ENCODE data around the gene NDUFA6.
"Not testable (repeated sequence)": the region's sequence is repeated elsewhere in the genome, so short reads cannot be mapped to it uniquely, and the experiment has no call there.

The NDUFA6 gene
- 28.2 to 48.8 (median 37.9) reads per million in 3 donors for total RNA-seq

DNA sequence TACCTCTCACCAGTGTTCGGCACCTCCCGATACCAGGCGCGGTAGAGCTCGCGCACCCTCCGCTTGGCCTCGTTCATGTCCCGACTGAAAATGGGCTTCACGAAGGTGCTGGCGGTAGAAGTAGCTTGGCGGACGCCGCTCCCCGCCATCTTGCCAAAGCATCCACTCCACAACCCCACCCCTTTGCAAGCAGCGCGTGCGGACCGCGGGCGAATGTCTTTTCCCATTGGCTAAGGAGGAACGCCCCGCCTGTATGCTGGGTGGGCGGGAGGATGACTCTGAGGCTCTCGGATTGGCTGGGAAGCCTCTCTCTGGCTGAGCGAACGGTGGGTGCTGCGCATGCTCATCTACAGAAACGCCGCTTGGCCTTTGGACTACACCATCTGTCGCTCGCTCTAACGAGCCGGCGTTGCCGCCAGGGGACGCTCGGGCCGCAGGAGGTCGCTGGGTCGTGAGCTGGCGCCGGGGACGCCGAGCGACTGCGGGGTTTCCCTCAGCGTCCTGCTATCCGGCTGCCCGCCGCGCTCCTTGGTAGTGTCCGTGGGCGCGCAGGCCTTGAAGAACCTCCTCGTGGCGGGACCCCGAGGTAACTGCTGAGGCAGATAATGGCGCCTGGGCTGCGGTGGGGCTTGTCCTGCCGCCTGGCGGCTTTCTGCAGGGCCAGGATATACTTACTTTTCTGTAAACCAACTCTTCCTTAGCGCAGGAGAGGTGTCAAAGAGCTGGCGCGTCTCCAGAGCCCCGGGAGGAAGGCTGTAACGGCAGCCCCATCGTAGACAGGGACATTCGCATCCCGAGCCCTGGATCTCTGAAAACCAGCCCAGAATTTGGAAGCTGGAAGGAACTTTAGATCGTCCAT, at the start of gene NDUFA6:
TSS of gene NDUFA6 (minus strand) at position 177 of the 859 bp plus-strand sequence. CDS start at position 149, 28 bp downstream.
- peak; percentile 97 to 99 (median 98) for DNase-seq
- peak within 1 kb of the TSS; percentile 98 for H3K27ac ChIP-seq (ENCODE audit: insufficient read depth, low read length, poor library complexity, severe bottlenecking)
- H3K27me3 ChIP-seq (replicated peaks; ENCODE audit: control insufficient read depth, insufficient read depth, low read length, poor library complexity, severe bottlenecking): no peaks in the 10 kb centered on the region
- peaks cover 12% of the 10 kb centered on the region for H3K36me3 ChIP-seq (ENCODE audit: control insufficient read depth, insufficient read depth, low read length)
- H3K4me1 ChIP-seq (ENCODE audit: control insufficient read depth, insufficient read depth, low read length, poor library complexity, severe bottlenecking): peaks cover 15% of the 10 kb centered on the region
- peak within 1 kb of the TSS; percentile 82 for H3K4me3 ChIP-seq (ENCODE audit: insufficient read depth, low read depth, low read length, poor library complexity, severe bottlenecking)
- H3K9me3 ChIP-seq (ENCODE audit: control insufficient read depth, low read length): no peaks in the 10 kb centered on the region

DNA sequence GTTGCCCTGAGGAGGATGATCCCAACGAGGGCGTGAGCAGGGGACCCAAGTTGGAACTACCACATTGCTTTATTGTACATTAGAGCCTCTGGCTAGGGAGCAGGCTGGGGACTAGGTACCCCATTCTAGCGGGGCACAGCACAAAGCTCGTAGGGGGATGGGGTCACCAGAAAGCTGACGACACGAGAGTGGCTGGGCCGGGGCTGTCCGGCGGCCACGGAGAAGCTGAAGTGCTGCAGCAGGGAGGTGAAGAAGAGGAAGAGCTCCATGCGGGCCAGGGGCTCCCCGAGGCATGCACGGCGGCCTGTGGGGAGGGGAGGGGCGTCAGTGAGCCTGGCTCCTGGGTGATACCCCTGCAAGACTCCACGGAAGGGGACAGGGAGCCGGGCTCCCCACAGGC, 49.6 kb upstream of the NDUFA6 start:
- not testable (repeated sequence) for H3K36me3 ChIP-seq (ENCODE audit: control insufficient read depth, insufficient read depth, low read length); H3K27ac ChIP-seq (ENCODE audit: insufficient read depth, low read length, poor library complexity, severe bottlenecking); H3K9me3 ChIP-seq (ENCODE audit: control insufficient read depth, low read length); DNase-seq; H3K4me3 ChIP-seq (ENCODE audit: insufficient read depth, low read depth, low read length, poor library complexity, severe bottlenecking); H3K27me3 ChIP-seq (replicated peaks; ENCODE audit: control insufficient read depth, insufficient read depth, low read length, poor library complexity, severe bottlenecking); H3K4me1 ChIP-seq (ENCODE audit: control insufficient read depth, insufficient read depth, low read length, poor library complexity, severe bottlenecking)

DNA sequence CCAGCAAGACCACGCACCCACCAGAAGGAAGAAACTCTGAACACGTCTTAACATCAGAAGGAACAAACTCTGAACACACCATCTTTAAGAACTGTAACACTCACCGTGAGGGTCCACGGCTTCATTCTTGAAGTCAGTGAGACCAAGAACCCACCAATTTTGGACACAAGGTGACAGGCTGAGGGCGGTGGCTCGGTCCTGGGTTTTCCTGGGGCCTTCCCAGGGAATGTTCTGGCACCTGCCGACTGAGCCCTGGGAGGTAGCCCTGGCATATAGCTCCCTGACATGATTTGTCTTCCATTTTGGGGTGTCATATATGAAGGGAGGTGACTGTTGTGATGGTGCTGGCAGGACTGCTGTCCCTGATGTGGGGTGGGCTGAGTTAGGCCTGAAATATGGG, 48.9 kb upstream of the NDUFA6 start:
- not testable (repeated sequence) for H3K36me3 ChIP-seq (ENCODE audit: control insufficient read depth, insufficient read depth, low read length); H3K27ac ChIP-seq (ENCODE audit: insufficient read depth, low read length, poor library complexity, severe bottlenecking); H3K4me1 ChIP-seq (ENCODE audit: control insufficient read depth, insufficient read depth, low read length, poor library complexity, severe bottlenecking); H3K27me3 ChIP-seq (replicated peaks; ENCODE audit: control insufficient read depth, insufficient read depth, low read length, poor library complexity, severe bottlenecking); H3K4me3 ChIP-seq (ENCODE audit: insufficient read depth, low read depth, low read length, poor library complexity, severe bottlenecking); H3K9me3 ChIP-seq (ENCODE audit: control insufficient read depth, low read length); DNase-seq

DNA sequence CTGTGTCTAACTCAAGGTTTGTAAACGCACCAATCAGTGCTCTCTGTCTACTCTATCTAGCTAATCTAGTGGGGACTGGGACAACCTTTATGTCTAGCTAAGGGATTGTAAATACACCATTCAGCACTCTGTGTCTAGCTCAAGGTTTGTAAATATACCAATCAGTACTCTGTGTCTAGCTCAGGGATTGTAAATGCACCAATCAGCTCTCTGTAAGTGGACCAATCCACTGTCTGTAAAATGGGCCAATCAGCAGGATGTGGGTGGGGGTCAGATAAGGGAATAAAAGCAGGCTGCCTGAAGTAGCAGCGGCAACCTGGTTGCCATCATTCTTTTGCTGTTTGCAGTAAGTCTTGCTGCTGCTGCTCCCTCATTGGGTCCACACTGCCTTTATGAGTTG, 48.4 kb upstream of the NDUFA6 start:
- Histone ChIP-seq H3K27ac (ENCODE audit: insufficient read depth, low read length, poor library complexity, severe bottlenecking) (no peak overlapping the region), H3K27me3 (replicated peaks; ENCODE audit: control insufficient read depth, insufficient read depth, low read length, poor library complexity, severe bottlenecking) (no peaks in the 10 kb centered on the region), H3K36me3 (ENCODE audit: control insufficient read depth, insufficient read depth, low read length) (peaks cover 6% of the 10 kb centered on the region), H3K9me3 (ENCODE audit: control insufficient read depth, low read length) (no peaks in the 10 kb centered on the region), H3K4me3 (ENCODE audit: insufficient read depth, low read depth, low read length, poor library complexity, severe bottlenecking) (no peak overlapping the region), H3K4me1 (ENCODE audit: control insufficient read depth, insufficient read depth, low read length, poor library complexity, severe bottlenecking) (no peaks in the 10 kb centered on the region)
- DNase-seq: no peak

DNA sequence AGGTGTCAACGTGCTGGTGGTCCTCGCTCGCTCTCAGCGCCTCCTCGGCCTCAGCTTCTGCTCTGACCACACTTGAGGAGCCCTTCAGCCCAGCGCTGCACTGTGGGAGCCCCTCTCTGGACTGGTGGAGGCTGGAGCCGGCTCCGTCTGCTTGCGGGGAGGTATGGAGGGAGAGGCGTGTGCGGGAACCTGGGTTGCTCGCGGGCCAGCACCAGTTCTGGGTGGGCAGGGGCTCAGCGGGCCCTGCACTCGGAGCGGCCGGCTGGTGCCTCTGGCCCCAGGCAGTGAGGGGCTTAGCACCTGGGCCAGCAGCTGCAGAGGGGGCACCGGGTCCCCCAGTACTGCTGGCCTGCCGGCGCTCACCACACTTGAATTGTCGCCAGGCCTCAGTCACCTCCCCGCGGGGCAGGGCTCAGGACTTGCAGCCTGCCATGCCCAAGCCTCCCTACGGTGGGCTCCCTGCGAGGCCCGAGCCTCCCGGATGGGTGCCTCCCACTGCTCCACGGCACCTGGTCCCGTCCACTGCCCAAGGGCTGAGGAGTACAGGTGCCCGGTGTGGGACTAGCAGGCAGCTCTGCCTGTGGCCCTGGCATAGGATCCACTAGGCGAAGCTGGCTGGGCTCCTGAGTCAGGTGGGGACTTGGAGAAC, 47.7 kb upstream of the NDUFA6 start:
- Histone ChIP-seq H3K36me3 (ENCODE audit: control insufficient read depth, insufficient read depth, low read length) (peaks cover 6% of the 10 kb centered on the region), H3K27ac (ENCODE audit: insufficient read depth, low read length, poor library complexity, severe bottlenecking) (no peak overlapping the region), H3K4me3 (ENCODE audit: insufficient read depth, low read depth, low read length, poor library complexity, severe bottlenecking) (no peak overlapping the region), H3K27me3 (replicated peaks; ENCODE audit: control insufficient read depth, insufficient read depth, low read length, poor library complexity, severe bottlenecking) (no peaks in the 10 kb centered on the region), H3K4me1 (ENCODE audit: control insufficient read depth, insufficient read depth, low read length, poor library complexity, severe bottlenecking) (no peaks in the 10 kb centered on the region), H3K9me3 (ENCODE audit: control insufficient read depth, low read length) (no peaks in the 10 kb centered on the region)
- no peak for DNase-seq

DNA sequence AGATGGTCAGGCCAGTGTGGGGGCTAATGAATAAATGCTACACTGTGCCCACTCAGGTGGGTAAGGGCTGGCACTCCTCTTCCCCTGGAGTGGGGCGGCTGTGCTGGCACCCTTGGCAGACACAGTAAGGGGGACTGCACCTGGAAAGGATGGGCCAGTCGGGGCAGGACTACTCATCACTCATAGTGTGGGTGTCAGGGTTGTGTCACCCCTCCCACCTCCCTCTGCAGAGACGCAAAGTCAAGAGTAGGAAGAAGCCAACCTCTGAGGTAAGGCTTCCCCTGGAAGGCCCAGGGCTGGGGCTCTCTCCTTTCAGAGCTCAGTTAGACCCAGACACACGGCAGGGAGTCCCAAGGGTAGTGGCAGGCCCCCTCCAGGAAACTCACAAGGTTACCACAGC, 45.1 kb upstream of the NDUFA6 start:
- not testable (repeated sequence) for H3K27ac ChIP-seq (ENCODE audit: insufficient read depth, low read length, poor library complexity, severe bottlenecking); H3K27me3 ChIP-seq (replicated peaks; ENCODE audit: control insufficient read depth, insufficient read depth, low read length, poor library complexity, severe bottlenecking); H3K9me3 ChIP-seq (ENCODE audit: control insufficient read depth, low read length); H3K36me3 ChIP-seq (ENCODE audit: control insufficient read depth, insufficient read depth, low read length); DNase-seq; H3K4me3 ChIP-seq (ENCODE audit: insufficient read depth, low read depth, low read length, poor library complexity, severe bottlenecking); H3K4me1 ChIP-seq (ENCODE audit: control insufficient read depth, insufficient read depth, low read length, poor library complexity, severe bottlenecking)

DNA sequence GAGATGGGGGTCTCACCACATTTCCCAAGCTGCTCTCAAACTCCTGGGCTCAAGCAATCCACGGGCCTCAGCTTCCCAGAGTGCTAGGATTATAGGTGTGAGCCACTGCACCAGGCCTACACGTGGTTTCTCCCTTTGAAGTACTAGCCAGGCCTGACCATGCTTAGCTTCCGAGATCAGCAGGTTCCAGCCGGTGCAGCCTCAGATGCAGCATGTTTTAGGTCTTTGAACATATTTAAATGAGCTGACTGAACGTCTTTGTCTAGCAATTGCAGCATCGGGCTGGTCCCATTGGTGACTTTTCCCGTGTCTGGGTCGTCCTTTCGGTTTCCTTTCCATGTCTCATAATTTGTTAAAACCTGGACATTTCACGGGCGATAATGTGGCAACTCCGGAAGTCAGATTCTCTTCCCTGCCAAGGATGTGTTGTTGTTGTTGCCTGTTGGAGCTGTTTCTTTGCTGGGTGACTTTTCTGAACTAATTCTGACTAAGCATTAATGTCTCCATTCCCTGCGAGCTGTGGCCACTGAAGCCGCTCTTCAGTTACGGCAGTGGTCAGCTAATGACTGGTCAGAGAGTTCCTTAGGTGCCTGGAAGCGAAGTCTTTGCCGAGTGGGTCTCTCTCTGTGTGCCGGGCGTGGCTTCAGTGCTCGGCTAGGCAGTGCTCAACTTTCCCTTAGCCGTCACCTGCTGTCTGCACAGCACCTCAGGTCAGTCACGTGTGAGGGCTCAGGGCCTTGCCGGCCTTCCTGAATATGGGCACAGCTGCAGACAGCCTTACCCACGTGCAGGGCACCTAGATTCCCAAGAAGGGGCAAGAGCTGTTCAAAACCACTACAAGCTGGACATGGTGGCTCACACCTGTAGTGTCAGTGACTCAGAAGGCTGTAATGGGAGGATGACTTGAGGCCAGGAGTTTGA, 43.8 kb upstream of the NDUFA6 start:
- H3K9me3 ChIP-seq (ENCODE audit: control insufficient read depth, low read length): no peaks in the 10 kb centered on the region
- H3K4me1 ChIP-seq (ENCODE audit: control insufficient read depth, insufficient read depth, low read length, poor library complexity, severe bottlenecking): no peaks in the 10 kb centered on the region
- H3K27me3 ChIP-seq (replicated peaks; ENCODE audit: control insufficient read depth, insufficient read depth, low read length, poor library complexity, severe bottlenecking): no peaks in the 10 kb centered on the region
- H3K27ac ChIP-seq (ENCODE audit: insufficient read depth, low read length, poor library complexity, severe bottlenecking): no peak overlapping the region
- DNase-seq: no peak
- H3K36me3 ChIP-seq (ENCODE audit: control insufficient read depth, insufficient read depth, low read length): no peaks in the 10 kb centered on the region
- no peak overlapping the region for H3K4me3 ChIP-seq (ENCODE audit: insufficient read depth, low read depth, low read length, poor library complexity, severe bottlenecking)

DNA sequence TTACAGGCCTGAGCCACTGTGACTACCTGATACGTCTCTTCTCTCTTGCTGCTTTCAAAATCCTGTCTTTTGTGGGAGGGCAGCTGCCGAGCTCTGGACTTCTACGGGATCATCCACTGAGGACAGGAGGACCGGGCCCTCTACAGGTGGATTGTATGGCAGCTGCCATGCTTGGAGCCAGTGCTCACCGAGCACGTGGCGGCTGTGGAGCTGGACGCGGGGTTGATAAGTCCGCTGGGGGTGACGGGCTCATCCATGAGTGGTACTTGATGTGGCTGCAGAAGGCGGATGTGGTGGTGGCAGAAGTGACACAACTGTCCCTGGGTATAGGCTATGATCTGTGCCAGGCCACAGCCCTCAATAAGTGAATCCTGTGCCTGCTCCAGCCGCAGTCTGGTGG, 41.9 kb upstream of the NDUFA6 start:
- DNase-seq: no peak
- no peaks in the 10 kb centered on the region for H3K27me3 ChIP-seq (replicated peaks; ENCODE audit: control insufficient read depth, insufficient read depth, low read length, poor library complexity, severe bottlenecking)
- no peaks in the 10 kb centered on the region for H3K9me3 ChIP-seq (ENCODE audit: control insufficient read depth, low read length)
- H3K4me3 ChIP-seq (ENCODE audit: insufficient read depth, low read depth, low read length, poor library complexity, severe bottlenecking): no peak overlapping the region
- no peaks in the 10 kb centered on the region for H3K36me3 ChIP-seq (ENCODE audit: control insufficient read depth, insufficient read depth, low read length)
- H3K27ac ChIP-seq (ENCODE audit: insufficient read depth, low read length, poor library complexity, severe bottlenecking): no peak overlapping the region
- no peaks in the 10 kb centered on the region for H3K4me1 ChIP-seq (ENCODE audit: control insufficient read depth, insufficient read depth, low read length, poor library complexity, severe bottlenecking)

DNA sequence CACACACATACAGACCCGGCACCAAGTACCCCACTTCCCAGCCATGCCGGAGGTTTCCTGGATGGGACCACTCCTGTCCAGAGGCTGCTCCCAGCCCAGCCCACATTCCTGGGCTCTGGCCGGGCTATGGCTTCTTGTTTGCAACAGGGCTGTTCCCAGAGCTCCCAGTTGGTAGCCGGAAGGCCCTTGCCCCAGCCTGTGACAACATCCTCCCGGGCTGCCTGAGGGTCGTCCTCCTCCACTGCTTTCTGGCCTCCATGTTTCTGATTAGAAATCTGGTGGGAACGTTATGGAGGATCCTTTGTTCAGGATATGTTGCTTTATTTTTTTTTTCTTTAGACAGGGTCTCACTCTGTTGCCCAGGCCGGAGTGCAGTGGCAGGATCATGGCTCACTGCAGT, 41.0 kb upstream of the NDUFA6 start:
- Histone ChIP-seq H3K4me1 (ENCODE audit: control insufficient read depth, insufficient read depth, low read length, poor library complexity, severe bottlenecking) (no peaks in the 10 kb centered on the region), H3K9me3 (ENCODE audit: control insufficient read depth, low read length) (no peaks in the 10 kb centered on the region), H3K27ac (ENCODE audit: insufficient read depth, low read length, poor library complexity, severe bottlenecking) (no peak overlapping the region), H3K27me3 (replicated peaks; ENCODE audit: control insufficient read depth, insufficient read depth, low read length, poor library complexity, severe bottlenecking) (no peaks in the 10 kb centered on the region), H3K36me3 (ENCODE audit: control insufficient read depth, insufficient read depth, low read length) (no peaks in the 10 kb centered on the region), H3K4me3 (ENCODE audit: insufficient read depth, low read depth, low read length, poor library complexity, severe bottlenecking) (no peak overlapping the region)
- no peak for DNase-seq

Measured in effector memory CD4-positive, alpha-beta T cell (primary cell).